HG03469 (cell line): ENCODE results near the gene TBX5.

ENCODE experiments used
- ATAC-seq: cut with Tn5 transposase; IDR thresholded peaks from one replicate; pipeline ENCODE4 v1.9.1; 2021; ENCODE audit warnings: mild to moderate bottlenecking, moderate library complexity, moderate number of reproducible peaks; ENCODE audit not compliant: unreplicated experiment

Gene TBX5

DNA sequence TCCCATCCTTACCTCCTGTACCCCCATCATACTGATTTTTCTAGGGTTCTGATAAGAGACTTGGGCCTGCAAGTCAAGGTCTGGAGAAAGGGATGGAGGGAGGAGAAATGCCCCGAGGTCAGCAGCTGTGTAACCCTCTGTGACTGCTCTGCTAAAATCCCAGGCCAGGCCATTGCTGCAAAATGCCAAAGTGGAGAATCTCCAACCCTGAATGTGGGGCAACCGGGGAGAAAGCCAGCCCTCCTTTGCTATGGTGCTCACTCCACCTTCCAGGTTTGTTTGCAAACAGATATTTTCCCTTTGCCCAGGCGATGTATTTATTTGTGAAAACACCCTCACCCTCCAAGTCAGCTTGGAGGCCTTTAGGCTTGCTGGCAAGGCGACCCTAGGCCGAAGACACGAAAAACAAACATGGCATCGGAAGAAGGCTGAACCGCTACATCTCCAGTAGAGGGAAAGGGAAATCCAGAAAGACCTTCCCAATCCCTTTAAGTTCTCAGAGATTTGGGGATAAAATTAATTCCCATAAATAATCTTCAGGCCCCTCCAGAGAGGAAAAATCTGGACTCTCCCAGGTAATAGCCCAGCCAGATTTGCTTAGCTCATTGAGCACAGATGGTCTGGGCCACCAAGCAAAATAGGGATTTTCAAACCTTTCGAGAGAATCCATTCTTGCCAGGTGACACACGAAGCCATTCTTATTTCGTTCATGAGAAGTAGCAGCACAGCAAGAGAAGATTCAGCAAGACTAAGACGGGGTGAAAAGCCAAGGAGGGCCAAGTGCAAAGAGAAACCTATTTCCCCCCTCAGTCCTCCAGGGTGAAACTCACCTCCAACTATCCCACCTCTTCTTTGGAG, 1.3 kb upstream of the TBX5 start:
- no peak for ATAC-seq

DNA sequence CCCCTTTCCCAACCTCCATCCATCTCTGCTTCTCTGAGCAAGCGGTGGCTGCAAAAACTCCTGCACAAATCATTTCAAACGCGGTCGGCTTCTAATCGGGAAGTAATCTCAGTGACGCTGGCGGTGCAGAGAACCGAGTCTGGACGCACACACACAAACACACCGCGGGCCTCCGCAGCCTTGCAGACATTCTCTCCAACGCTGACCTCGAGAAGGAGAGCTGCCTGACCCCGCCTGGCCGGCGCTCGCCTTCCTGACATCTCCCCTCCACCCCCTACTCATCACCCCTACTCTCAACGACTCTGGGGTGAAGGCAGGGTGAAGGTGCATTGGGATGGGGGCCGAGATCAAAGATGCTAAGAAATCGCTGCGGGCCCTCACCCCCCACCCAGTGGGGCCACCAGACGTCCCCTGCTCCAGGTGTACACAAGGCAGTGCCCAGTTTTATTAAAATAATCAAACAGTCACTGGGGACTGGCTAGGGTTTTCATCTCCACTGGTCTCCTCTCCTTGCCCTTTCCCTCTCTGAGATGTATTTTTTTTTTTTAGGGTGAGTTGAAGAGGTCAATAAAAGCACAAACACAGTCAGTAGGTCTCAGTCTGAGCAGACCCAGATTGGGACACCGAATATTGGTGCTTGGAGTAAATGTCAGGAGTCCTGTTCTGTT, 506 bp upstream of the TBX5 start:
- no peak for ATAC-seq

DNA sequence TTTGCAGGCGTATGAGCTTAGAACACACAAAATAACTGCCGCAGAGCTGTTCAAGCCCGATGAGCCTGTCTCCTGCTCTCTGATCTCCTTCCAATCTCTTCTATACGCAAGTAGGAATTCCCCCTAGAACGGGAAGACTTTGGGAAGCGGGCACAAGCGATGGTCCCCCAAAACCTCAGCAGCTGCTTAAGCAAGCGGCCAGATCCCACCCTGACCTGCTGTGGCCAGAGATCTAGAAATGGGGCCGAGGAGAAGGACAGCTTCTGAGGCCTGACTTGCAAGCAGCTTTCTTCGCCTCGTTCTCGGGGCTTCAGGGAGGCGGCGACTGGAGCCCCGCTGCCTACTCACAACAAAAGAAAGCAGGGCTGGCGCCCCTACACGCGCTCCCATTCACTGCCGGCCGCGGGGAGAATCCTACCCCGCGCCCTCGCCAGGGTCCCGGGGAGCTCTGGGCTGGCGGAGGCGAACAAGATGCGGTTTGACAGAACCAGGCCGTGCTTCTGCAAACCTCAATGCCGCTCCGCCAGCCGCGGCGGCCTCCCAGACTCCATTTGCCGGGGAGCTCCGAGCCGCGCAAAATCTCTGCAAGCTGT, 922 bp downstream of the TBX5 start:
- ATAC-seq: no peak

DNA sequence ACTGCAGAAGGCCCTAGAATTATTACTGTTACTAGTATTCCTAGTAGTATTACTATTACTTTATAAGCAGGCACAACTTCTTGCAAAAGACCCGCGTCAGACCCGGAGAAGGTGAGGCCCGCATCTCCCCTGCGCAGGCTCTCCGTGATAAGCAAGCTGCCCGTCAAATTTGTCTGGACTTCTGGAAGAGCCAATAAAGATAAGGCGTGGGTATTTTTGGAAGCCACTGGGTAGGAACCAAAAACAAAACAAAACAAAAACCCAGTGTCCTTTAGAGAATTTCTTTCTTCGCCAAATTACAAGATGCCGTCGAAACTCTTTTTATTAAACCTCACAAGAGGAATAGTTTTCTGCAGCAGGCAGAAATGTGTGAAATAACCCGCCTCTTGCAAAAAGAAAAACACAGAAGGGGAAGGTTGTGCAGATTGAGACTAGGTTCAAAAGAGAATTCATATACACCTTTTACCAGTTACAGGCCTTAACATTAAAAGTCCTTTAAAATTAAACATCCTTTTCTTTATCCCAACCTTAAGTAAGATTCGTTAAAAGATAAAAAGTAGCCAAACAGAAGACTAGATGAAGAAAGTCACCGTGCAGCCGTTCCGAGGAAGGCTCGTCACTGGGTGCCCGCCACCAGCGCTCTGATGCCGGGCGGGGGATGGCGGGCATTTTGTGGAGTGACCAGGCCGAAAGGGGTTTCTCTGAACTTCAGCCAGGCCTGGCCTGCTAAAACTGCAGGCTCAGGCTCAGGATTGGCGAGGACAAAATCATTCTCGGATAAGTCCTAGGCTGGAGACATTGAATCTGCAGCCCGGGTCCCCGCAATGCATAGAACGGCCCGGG, 1.6 kb downstream of the TBX5 start:
- ATAC-seq: no peak

DNA sequence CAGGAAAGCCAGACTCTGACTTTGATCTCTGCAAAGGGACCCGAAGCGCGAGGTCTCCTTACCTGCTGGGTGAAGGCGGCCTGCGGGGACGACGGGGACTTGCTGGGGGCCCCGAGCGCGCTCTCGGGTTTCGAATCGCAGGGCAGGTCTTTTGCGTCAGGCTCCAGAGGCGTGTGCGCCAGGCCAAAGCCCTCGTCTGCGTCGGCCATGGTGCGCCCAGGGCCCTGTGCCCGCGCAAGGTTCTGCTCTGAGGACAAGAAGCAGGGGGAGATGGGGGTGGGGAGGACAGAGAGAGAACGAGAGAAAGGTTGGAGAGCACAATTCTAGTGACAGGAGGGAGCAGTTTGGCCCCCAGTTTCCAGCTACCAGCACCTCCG, 2.3 kb downstream of the TBX5 start:
- no peak for ATAC-seq

DNA sequence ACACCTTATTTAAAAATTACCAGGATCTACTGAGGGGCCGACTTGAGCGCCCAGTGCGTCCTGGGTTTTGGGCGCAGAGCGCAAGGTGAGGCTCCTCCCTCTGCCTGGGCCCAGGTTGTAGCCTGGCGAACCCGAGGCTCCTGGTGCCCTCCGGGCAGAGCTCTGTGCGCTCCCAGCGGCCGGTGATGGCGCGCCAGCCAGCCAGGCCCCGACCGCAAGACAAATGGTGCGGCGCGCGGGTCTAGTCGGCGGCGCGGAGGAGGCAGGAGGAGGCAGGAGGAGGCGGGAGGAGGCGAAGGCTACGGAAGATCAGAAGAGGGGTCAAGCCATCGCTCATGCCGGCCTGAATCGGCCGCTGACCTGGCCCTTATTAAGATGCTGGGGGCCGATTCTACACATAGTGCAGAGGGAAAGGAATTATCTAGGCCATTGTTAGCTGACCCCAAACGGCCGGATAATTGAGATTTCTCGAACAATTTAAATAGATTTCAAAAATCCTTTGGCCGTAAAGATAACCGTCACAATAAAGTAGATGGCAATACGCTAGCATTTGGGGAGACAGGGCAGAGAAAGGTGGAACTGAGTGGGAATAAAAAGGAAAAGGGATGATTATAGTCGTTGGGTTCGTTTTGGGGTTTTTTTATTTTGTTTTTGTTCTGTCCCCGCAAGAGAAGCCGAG, 2.8 kb downstream of the TBX5 start:
- ATAC-seq: no peak

DNA sequence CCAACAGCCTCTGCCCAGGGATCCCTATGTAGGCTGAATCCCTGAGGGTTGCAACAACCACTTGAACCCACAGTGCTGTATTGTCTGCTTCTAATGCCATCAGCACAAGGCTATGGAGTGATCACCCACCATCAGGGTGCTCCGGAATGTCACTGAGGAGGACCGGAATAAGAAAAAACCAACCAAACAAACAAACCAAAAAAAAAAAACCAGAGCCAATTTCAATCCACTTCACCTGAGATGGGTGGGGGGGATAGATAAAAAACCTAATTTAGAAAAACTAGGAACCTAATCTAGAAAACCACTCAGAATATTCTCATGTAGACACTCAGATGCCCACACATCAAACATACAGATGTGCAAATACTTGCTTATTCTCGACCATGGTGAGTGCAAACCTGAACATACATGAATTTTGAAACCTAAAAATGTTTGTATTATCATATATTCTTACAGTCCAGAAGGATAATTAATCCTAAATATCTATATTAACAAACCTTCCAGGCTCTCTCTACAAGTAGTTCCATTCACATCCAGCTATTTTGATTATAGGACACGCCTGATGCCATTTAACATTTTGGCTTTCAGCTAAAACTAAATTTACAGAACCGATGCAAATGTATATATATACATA, 3.7 kb downstream of the TBX5 start:
- no peak for ATAC-seq

DNA sequence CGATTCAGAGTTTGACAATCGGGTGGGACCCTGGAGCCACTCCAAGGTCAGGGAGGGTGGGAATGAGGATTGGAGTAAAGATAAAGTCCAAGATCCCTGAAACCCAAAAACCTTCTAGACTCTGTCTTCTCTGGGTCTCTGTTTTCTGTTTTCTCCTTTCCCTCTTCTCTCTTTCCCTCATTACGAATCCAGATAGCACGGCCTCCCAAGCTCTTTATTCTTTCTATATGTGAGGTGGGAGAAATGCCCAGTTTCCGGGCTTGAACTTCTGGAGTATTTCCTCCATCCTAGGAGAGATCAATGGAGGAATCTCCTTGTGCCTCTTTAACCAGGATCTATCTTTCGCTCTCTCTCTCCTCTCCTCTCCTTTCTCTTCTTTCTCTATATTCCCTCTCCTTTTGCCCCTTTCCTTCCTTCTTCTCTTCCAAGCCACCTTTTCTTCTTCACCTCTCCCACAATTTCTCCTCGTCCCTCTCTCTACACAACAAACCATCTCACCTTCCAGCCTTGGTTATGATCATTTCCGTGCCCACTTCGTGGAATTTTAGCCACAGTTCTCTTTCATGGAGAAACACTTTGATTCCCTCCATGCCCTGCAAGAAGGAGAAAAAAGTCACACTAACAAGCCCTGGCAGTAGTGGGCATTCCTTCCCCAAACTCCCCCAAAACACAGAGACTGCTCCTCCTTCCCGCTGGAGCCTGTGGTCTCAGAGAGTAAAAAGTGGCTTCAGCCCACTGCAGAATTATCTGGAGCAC, 4.4 kb downstream of the TBX5 start:
- no peak for ATAC-seq

DNA sequence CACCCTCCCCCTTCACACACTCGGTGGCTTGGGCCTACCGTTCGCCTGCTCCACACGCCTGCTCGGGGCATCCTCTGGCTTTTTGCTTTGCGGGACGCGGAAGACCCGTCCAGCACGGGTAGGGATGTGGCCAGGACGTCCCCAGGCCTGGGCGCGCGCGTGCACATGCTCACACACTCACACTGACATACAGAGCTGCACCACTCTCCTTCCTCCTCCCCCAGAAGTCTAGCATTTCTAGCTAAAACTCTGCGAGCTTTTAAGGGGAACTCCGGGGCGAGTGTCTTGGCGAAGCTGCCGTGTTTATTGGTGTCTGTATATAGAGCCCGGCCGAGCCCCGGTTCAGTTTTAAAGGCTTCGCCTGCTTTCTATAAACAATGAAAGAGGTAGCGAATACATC, 5.0 kb downstream of the TBX5 start:
- ATAC-seq: no peak

DNA sequence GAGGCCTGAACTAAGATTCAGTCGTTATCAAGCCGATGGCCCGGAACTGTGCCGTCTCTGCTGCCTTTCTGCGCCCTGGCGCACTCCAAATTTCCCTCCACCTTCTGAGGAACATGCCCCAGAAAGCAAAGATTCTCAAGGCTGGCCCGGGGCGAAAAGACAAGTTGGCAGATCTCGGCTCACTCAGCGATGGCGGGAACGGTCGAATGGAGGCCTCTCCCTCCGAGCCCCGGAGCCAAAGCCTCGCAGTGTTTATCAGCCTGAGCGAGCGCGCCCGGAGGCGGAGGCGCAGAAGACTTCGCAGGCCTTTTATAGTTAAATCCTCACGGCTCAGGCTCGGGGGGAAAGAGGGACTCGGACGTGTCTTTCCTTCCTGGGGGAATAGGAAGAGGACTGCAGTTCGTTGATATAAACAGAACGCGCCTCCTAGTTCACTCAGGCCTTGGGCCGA, 5.6 kb downstream of the TBX5 start:
- no peak for ATAC-seq

DNA sequence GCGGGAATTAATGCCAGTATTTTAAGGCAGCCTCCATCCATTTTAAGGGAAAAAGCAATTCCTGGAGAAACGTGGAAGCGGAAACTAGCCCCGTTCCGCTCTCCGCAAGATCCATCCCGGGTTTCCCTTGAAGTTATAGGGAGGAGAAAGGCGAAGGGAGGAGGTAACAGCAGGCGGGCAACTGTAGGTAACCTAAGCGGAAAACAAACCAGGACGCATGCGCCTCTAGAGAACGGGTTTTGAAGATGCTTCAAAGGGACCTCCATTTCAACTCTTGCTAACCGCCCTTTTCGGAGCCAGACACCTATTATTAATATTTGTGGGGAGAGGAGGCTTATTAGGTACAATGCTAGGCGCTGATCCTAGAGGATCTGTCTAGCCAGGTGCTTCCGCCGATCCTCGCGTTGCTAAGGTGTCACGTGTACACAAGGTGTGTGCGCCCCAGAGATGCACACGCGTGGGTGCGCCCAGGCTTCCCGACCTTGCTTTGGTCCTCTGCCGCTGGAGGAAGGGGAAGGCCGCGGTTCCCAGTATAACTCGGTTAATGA, 6.2 kb downstream of the TBX5 start:
- no peak for ATAC-seq

DNA sequence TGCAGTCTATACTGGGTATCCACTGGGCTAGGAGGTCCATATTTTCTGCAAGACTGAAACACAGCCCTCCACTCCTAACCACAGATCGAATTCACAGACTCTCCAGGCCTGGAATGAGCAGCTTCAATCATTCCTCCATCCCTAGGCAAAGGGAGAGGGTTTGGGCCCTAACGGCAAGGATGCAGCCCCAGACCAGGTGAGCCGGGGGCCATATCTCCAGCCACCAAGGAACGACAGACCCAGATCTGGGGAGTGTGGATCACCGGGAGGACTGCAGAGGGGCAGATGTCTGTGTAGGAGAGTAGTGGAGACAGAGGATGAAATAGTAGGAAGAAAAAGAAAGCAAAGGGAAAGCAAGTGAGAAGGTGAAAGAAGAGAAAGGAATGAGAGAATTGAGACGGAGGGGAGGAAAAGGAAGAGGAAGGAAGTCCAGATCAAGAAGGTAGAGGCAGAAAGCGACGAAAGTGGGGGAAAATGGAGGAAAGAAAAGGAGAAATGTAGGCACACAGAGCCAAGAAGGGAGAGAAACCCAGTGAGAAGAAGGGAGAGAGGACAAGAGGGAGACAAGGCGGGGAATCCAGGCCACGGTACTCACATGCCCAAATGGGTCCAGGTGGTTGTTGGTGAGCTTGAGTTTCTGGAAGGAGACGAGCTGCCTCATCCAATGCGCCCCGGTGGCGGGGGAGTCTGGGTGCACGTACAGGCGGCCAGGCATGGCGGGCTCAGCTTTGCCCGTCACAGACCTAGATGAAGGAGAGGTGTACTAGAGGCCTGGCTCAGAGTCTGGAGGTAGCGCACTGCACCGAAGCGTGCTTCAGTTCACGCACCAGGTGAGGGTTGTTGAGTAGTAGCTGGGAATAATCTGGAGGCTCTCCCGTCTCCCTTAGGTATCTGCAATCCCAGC, 7.7 kb downstream of the TBX5 start:
- ATAC-seq: no peak

DNA sequence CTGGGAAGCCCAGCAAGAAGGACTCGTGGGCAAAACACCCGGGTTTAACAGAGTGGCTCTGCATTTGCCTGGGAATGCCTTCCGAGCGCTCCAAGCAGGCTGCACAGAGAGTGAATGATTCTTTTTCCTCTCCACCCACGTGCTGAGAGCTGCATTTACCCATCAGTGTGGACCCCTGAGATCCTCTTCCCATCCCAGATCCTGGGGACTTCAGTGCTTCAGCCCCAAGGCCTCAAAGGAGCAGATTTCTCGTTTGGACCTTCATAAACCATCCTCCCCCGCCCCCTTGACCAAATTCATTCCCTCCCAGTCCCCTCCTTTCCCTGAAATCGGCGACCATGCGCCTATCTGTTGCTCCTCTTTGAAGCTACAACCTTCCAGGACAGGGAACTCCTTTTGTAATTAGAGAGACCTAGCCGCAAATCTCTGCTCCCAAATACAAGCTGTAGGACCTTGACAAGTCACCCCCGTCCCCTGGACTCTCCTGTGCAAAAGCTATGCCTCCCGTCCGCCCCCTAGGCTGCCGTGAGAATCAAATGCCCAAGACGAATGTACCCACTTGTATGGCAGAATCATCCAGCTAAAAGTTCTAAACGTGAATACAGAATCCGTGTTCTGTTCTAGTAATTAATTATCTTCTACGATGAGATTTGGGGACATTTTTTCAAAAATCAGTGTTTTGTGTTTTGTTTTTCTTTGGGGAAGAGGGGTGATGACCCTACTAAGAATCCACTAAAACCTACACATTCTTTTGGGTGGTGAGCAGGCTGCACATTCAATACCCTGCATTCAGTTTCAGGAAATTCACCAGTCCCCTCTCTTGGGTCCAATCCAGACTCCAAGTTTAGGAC, 8.8 kb downstream of the TBX5 start:
- no peak for ATAC-seq

DNA sequence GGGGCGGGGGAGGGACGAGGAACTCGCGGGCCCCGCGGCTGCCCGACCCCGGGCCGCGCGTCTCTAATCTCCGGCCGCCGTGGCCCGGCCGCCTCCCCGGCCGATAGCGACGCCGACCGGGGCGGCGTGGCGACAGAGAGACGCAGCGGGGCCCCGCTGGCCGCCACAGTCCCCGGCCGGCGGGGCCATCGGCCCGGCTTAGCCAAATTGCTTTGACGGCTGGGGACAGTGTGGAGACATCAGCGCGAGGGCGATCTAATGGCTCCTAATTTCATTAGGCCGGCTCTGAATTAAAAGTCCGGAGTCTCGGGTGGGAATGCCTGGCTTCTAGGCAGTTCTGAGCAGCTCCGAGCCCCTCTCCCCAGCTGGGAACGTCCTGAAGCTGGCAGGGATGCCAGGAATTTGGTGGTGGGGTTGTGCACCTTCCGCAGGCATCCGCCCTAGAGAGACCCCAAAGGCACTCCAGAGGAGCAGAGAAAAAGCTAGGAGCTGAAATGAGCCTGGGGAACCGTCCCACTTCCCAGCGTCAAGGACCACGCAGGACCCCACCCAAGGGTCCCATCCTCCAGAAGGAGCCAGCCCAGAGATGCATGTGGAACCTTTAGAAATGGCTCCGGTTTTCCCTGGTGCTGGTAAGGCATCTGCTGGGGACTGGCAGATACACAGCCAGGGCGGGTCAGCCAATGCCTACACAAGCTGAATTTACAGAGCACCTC, 9.6 kb downstream of the TBX5 start:
- no peak for ATAC-seq

DNA sequence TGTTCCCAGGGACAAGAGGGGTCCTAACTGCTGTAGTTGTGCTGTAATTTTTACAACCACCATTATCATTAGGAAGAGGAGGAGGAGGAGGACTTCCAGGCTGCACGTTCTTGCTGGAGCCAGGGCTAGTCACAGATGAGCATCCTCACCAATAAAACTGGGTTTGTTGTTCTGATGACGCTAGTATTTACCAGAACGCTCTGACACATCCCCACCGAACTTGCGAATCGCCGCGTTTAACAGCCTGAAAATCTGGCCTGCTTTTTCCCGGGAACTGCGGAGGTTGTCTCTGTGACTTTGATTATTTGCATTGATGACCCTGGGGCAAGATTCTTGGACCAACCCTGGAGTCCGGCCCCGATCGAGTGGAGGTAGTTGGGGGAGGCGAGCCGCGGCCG, 10.2 kb downstream of the TBX5 start:
- no peak for ATAC-seq

DNA sequence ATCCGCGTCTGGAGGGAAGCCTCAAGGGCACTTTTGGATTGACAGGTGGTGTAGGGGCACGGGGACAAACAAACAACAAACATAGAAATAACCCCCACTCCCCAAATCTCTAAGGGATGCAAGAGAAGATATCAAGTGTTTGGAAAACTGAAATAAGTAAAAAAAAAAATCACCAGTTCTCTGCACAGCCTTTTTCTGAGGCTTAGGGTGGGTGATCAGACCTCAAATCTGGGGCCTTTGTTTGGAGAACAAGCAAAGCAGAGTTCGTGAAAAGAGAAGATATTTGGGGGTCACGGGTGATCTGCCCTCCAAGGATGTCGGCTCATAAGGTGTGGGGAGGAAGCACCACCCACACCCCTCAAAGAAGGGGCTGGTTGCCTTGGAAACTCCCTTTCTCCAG, 10.7 kb downstream of the TBX5 start:
- ATAC-seq: no peak

DNA sequence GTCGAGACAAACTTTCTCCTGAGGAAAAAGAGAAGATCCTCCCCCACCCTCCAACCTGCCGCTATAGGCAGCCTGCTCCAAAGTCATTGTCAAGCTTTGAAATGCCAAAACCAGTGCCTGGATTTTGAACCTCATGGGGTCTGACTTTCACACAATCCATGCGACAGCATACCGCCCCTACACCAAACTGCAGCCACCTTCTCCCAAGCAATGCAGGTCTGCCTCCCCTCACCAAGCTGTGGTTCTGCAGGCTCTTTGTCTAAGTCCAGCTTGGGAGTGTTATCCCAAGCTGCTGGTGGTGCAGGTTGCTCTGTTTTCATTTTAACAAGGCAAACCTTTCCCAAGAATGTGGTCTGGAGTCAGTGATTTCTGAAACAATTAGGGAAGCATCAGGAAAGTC, 12.4 kb downstream of the TBX5 start:
- ATAC-seq: no peak
